ENCODE data around the gene RPRM.

GRCh38 chr2:153474876-153475435 lies 3.6 kb downstream of the RPRM start:
- TF ChIP-seq EZH2 (optimal IDR thresholded peaks at IDR 0.05; ENCODE audit: low read depth, low read length) (no peak), CTCF (IDR thresholded peaks at IDR 0.05; ENCODE audit: low read length) (no peak), EZH2phosphoT487 (IDR thresholded peaks at IDR 0.05; ENCODE audit: low read length) (no peak)
